ENCODE data around the gene HES6. TPM values are rescaled to one million over a fixed set of nuclear protein-coding genes. Genes with fewer than 3 reads are reported as not detected.

Gene HES6
- total RNA-seq, 1 experiment from 2014 or later: 30.4 TPM

- Histone ChIP-seq H3K9me3 (no peaks in the 10 kb centered on the region), H3K4me3 (no peak overlapping the region), H3K27me3 (no peaks in the 10 kb centered on the region), H3K36me3 (peaks cover 2% of the 10 kb centered on the region; the same call in 1 of the 2 replicates)
- no peak for DNase-seq
Measured at GRCh38 chr2:238247002-238247822, 7.4 kb upstream of the HES6 start.

DNA sequence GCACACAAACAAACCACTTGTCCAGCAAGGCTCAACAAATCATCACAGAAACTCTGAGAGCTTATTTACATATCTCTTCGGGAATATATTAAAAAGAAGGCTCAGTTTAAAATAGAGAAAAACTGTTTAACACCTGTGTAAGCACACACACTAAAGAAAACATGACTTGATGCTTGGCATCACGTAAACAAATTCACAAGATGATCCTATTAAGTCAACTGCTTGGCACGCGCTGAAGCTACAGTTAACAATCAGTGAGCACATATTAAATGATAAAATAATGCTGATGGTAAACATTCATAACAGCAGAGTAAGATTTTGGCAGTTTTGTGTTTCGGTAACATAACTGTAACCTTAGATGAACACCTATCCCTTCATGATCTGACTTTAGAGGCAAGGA is 4.3 kb upstream of the HES6 start:
- DNase-seq: no peak
- Histone ChIP-seq H3K9me3 (no peaks in the 10 kb centered on the region), H3K36me3 (no peaks in the 10 kb centered on the region), H3K4me3 (no peak overlapping the region), H3K27me3 (no peaks in the 10 kb centered on the region)

DNA sequence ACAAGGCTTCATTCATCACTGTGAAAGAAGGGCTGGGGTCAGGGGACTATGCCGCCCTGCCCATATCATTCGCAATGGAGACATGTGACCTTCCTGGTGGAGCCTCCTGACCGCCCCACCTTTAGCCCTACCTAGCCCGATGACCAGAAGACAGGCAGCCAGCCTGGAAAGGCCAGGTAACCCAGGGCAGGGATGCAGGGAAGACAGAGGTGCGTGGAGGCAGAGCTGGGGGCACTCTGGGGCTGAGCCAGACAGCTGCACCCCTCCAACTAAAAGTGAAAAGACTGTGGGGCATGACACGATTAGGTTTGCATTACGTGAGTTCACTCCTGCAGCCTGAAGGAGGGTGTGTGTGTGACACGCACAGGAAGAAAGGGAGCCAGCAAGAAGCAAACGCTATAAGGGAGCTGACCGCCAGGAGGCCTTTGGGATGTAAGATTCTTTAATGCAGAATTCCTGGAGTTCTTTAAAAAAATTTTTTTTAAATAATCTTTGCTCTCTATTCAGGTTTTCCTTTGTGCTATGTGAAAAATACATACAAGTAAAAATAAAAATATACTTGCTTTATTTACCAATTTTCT is 3.7 kb upstream of the HES6 start:
- Histone ChIP-seq H3K36me3 (no peaks in the 10 kb centered on the region), H3K27me3 (no peaks in the 10 kb centered on the region), H3K4me3 (no peak overlapping the region), H3K9me3 (no peaks in the 10 kb centered on the region)
- no peak for DNase-seq

DNA sequence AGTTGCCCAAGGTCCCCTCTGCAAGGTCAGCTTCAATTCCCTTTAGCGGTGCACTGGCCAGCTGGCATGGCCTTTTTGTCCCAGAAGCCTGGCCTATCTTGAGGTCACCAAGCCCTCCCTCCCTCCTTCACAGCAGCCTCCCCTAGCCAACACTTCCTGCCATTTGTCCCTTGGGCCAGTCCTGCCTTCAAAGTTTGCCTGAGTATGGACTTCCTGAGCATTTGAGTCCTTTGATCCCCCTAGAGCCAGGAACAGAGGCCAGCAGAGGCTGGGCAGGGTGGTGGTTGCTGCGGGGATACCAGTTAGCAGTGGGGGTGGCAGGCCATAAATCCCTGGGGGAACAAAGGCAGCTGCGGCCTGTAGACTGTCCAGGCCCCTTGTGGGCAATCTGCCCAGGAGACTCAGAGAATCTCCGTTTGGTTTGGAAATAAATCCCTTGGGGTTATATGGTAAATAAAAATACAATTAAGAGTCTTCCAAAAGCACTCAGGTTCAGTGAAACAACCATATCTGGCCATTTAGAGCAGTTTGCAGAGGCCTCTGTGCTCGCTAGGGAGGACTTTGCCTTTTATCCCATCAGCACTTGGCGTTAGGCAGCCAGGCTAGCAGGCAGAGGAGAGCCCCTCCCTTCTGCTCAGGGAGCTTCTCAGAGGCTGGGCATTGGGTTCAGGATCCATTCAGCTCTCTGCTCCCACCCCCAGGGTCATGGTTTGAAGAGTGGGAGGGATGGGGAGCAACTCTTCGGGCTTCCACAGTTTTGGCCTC is 3.1 kb upstream of the HES6 start:
- Histone ChIP-seq H3K4me3 (no peak overlapping the region), H3K36me3 (no peaks in the 10 kb centered on the region), H3K27me3 (no peaks in the 10 kb centered on the region), H3K9me3 (no peaks in the 10 kb centered on the region)
- no peak for DNase-seq

GRCh38 chr2:238241970-238242369 is 2.1 kb upstream of the HES6 start:
- Histone ChIP-seq H3K27me3 (no peaks in the 10 kb centered on the region), H3K9me3 (no peaks in the 10 kb centered on the region), H3K36me3 (no peaks in the 10 kb centered on the region), H3K4me3 (no peak overlapping the region)
- DNase-seq: no peak

GRCh38 chr2:238240757-238241711 is 1.2 kb upstream of the HES6 start:
- Histone ChIP-seq H3K4me3 (no peak overlapping the region), H3K27me3 (no peaks in the 10 kb centered on the region), H3K36me3 (no peaks in the 10 kb centered on the region), H3K9me3 (no peaks in the 10 kb centered on the region)
- peak; percentile 55 for DNase-seq

- H3K36me3 ChIP-seq: no peaks in the 10 kb centered on the region
- no peaks in the 10 kb centered on the region for H3K9me3 ChIP-seq
- peak overlapping the region; percentile 58 for H3K4me3 ChIP-seq
- H3K27me3 ChIP-seq: no peaks in the 10 kb centered on the region
- DNase-seq: peak; percentile 29
Measured at GRCh38 chr2:238239543-238239862, 335 bp downstream of the HES6 start.

DNA sequence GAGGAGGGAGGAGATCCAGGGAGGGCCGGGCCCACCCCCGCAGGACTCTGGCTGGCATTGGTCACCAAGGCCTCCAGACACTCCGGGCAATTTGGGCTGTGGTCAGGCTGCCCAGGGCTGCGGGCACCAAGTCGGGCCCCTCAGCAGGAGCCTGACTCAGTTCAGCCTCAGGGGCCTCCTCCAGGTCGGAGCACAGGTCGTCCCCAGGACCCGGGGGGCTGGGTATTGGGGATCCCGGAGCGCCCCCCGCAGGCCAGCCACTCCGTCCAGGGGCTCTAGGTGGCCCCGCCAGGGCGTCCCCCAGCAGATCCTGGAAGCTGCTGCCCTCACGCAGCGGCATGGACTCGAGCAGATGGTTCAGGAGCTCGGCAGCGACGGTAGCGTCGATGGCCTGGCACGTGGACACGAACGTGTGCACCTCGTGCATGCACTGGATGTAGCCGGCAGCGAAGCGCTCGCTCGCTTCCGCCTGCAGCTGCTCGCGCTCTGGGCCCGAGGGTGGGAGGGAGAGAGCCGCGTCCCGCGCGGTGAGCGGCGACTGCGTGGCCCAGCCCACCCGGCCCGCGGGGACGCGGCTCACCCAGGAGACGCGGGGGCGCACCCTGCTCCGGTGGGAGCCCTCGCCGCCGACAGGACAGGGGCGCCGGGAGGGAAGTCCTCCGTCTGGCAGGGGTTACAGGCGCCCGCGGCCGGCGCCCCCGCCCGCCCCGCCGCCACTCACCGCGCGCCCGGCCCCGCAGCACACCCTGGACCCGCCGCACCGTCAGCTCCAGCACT is 884 bp downstream of the HES6 start:
- no peaks in the 10 kb centered on the region for H3K27me3 ChIP-seq
- no peak overlapping the region; the same call in 1 of the 2 replicates for H3K4me3 ChIP-seq
- no peaks in the 10 kb centered on the region for H3K9me3 ChIP-seq
- H3K36me3 ChIP-seq: no peaks in the 10 kb centered on the region
- no peak for DNase-seq

GRCh38 chr2:238238311-238238765 is 1.5 kb downstream of the HES6 start:
- Histone ChIP-seq H3K36me3 (no peaks in the 10 kb centered on the region), H3K27me3 (no peaks in the 10 kb centered on the region), H3K9me3 (no peaks in the 10 kb centered on the region), H3K4me3 (no peak overlapping the region)
- no peak for DNase-seq

GRCh38 chr2:238237431-238238135 is 2.3 kb downstream of the HES6 start:
- Histone ChIP-seq H3K36me3 (no peaks in the 10 kb centered on the region), H3K27me3 (no peaks in the 10 kb centered on the region), H3K4me3 (no peak overlapping the region), H3K9me3 (no peaks in the 10 kb centered on the region)
- DNase-seq: no peak

GRCh38 chr2:238236571-238236970 is 3.3 kb downstream of the HES6 start:
- H3K36me3 ChIP-seq: no peaks in the 10 kb centered on the region
- no peaks in the 10 kb centered on the region for H3K9me3 ChIP-seq
- DNase-seq: no peak
- H3K4me3 ChIP-seq: no peak overlapping the region
- H3K27me3 ChIP-seq: no peaks in the 10 kb centered on the region

GRCh38 chr2:238235856-238236255 is 4.0 kb downstream of the HES6 start:
- DNase-seq: no peak
- H3K27me3 ChIP-seq: no peaks in the 10 kb centered on the region
- H3K9me3 ChIP-seq: no peaks in the 10 kb centered on the region

GRCh38 chr2:238235331-238235732 is 4.5 kb downstream of the HES6 start:
- DNase-seq: no peak
- no peaks in the 10 kb centered on the region for H3K27me3 ChIP-seq
- no peaks in the 10 kb centered on the region for H3K36me3 ChIP-seq
- H3K4me3 ChIP-seq: no peak overlapping the region
- H3K9me3 ChIP-seq: no peaks in the 10 kb centered on the region

More at GRCh38 chr2:238235856-238236255, 4.0 kb downstream of the HES6 start:
- Histone ChIP-seq H3K4me3 (no peak overlapping the region), H3K36me3 (no peaks in the 10 kb centered on the region)

DNA sequence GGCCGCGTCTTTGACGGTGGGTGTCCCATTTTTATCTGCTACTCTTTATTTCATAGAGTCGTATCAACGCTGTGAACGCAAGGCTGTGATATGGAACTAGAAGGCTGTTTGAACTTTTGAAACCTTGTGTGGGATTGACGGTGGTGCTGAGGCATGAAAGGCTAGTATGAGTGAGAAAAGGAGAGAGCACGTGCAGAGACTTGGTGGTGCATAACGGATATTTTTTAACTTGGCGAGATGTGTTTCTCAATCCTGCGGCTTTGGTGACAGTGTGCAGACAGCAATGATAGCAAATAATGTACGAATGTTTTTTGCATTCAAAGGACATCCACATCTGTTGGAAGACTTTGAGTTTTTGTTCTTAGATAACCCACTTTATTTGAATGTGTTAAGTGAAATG is 6.2 kb downstream of the HES6 start:
- no peak for DNase-seq

DNA sequence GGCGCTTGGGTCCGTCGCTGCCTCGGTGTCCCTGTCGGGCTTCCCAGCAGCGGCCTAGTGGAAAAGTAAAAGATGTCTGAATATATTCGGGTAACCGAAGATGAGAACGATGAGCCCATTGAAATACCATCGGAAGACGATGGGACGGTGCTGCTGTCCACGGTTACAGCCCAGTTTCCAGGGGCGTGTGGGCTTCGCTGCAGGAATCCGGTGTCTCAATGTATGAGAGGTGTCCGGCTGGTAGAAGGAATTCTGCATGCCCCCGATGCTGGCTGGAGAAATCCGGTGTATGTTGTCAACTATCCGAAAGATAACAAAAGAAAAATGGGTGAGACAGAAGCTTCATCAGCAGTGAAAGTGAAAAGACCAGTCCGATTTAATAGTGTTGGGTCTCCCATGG is 8.0 kb downstream of the HES6 start:
- no peaks in the 10 kb centered on the region for H3K9me3 ChIP-seq
- H3K27me3 ChIP-seq: no peaks in the 10 kb centered on the region
- no peak overlapping the region for H3K4me3 ChIP-seq
- no peaks in the 10 kb centered on the region for H3K36me3 ChIP-seq
- DNase-seq: no peak

More for the DNA sequence above, 6.2 kb downstream of the HES6 start:
- no peaks in the 10 kb centered on the region for H3K27me3 ChIP-seq
- H3K9me3 ChIP-seq: no peaks in the 10 kb centered on the region
- no peak overlapping the region for H3K4me3 ChIP-seq
- no peaks in the 10 kb centered on the region for H3K36me3 ChIP-seq
